SK-N-SH (cell line): ENCODE results near the gene ASPSCR1. TPM values are rescaled to one million over a fixed set of nuclear protein-coding genes. Genes with fewer than 3 reads are reported as not detected.
A peak's percentile ranks its signal among the peaks of the same experiment; 100 is the strongest.

Source experiments
- CTCF ChIA-PET: fragments of 300-600, 350-600 bp; formaldehyde crosslinking; extraction: SDS; loops from one replicate; lab custom pipeline; 2021; lab: Yijun Ruan, JAX
- POLR2A ChIA-PET: fragments of 350-600 bp; sonication (Branson Sonifier 250); formaldehyde crosslinking; extraction: SDS; loops from one replicate; lab custom pipeline; 2020; ENCODE audit warnings: antibody characterized with exemption, inconsistent platforms; lab: Yijun Ruan, JAX
- DNase-seq: peaks from one replicate; pipeline ENCODE4 v3.0.0; 2012
- H2AFZ ChIP-seq: fragments of 200-600 bp; sonication (generic); 2 replicates; pipeline ENCODE4 v1.8.1; 2016; ENCODE audit warnings: antibody characterized with exemption, mild to moderate bottlenecking, low read depth
- H3F3A ChIP-seq: fragments of 200-600 bp; sonication (generic); replicated peaks from 2 replicates; pipeline ENCODE3; 2016; ENCODE audit warnings: antibody characterized with exemption, mild to moderate bottlenecking; ENCODE audit not compliant: insufficient read depth
- H3K27ac ChIP-seq, 2 experiments: fragments of 200-500 bp in 1 of 2; fragments of 200-600 bp in 1 of 2; sonication (Bioruptor generic) in 1 of 2; sonication (generic), shearing (Covaris generic) in 1 of 2; 2 replicates each; pipeline versions ENCODE4 v1.5.1 to v1.6.1; 2014 to 2016; ENCODE audit warnings: low read depth in 2 of 2, inconsistent platforms in 1 of 2, low read length in 1 of 2, mild to moderate bottlenecking in 1 of 2, mixed read lengths in 1 of 2
- H3K27me3 ChIP-seq: fragments of 200-600 bp; sonication (generic), shearing (Covaris generic); 2 replicates; pipeline ENCODE4 v1.6.1; 2016; ENCODE audit warnings: mixed run types; ENCODE audit not compliant: insufficient read depth
- H3K36me3 ChIP-seq, 2 experiments: fragments of 200-500 bp in 1 of 2; fragments of 200-600 bp in 1 of 2; sonication (Bioruptor generic) in 1 of 2; sonication (generic) in 1 of 2; replicated peaks in 1 of 2; 2 replicates each; pipeline versions ENCODE3 to v1.5.1; 2014 to 2016; ENCODE audit warnings: low read length in 1 of 2, mild to moderate bottlenecking in 1 of 2; ENCODE audit not compliant: insufficient read depth in 2 of 2, control insufficient read depth in 1 of 2
- H3K4me1 ChIP-seq, 2 experiments: fragments of 200-500 bp in 1 of 2; fragments of 200-600 bp in 1 of 2; sonication (Bioruptor generic) in 1 of 2; sonication (generic), shearing (Covaris generic) in 1 of 2; 2 replicates each; pipeline versions ENCODE4 v1.5.1 to v1.6.1; 2014 to 2016; ENCODE audit warnings: low read depth in 1 of 2, low read length in 1 of 2, mixed run types in 1 of 2; ENCODE audit not compliant: insufficient read depth in 2 of 2, control insufficient read depth in 1 of 2
- H3K4me2 ChIP-seq: fragments of 200-600 bp; sonication (generic), shearing (Covaris generic); 2 replicates; pipeline ENCODE4 v1.6.1; 2017; ENCODE audit warnings: mixed run types
- H3K4me3 ChIP-seq, 2 experiments: fragments of 200-500 bp in 1 of 2; fragments of 200-600 bp in 1 of 2; sonication (Bioruptor generic) in 1 of 2; sonication (generic), shearing (Covaris generic) in 1 of 2; 2 replicates each; pipeline versions ENCODE4 v1.5.1 to v1.8.1; 2014 to 2016; ENCODE audit warnings: low read depth in 2 of 2, inconsistent platforms in 1 of 2, low read length in 1 of 2, mild to moderate bottlenecking in 1 of 2, mixed read lengths in 1 of 2, moderate library complexity in 1 of 2
- H3K79me2 ChIP-seq: fragments of 200-600 bp; sonication (generic); 2 replicates; pipeline ENCODE4 v1.8.1; 2017; ENCODE audit warnings: mild to moderate bottlenecking; ENCODE audit not compliant: insufficient read depth
- H3K9ac ChIP-seq: fragments of 200-600 bp; sonication (generic); 2 replicates; pipeline ENCODE4 v1.6.1; 2017; ENCODE audit warnings: mixed run types
- H3K9me2 ChIP-seq: fragments of 200-600 bp; sonication (generic); 2 replicates; pipeline ENCODE4 v1.6.1; 2017; ENCODE audit warnings: mixed run types
- H3K9me3 ChIP-seq: fragments of 200-600 bp; sonication (generic); 2 replicates; pipeline ENCODE4 v1.6.1; 2017; ENCODE audit warnings: mixed run types, mild to moderate bottlenecking, moderate library complexity
- H4K20me1 ChIP-seq: fragments of 200-600 bp; sonication (generic); 2 replicates; pipeline ENCODE4 v1.6.1; 2017; ENCODE audit warnings: mild to moderate bottlenecking, mixed run types; ENCODE audit not compliant: insufficient read depth
- CHD2 ChIP-seq: fragments of 150-350 bp; IDR thresholded peaks from 2 replicates; pipeline ENCODE4 v1.6.1; 2018; ENCODE audit warnings: low read length; ENCODE audit not compliant: partially characterized antibody
- ELF1 ChIP-seq: IDR thresholded peaks from 2 replicates; pipeline ENCODE4 v1.4.0; 2012
- GATA2 ChIP-seq: sonication (generic); formaldehyde crosslinking; IDR thresholded peaks from 2 replicates; pipeline ENCODE4 v1.5.0; 2020; ENCODE audit warnings: mild to moderate bottlenecking, missing genetic modification reagents
- MAX ChIP-seq: IDR thresholded peaks from 2 replicates; pipeline ENCODE4 v1.4.0; 2012; ENCODE audit warnings: low read depth
- MEF2A ChIP-seq: IDR thresholded peaks from 2 replicates; pipeline ENCODE4 v1.4.0; 2012; ENCODE audit warnings: low read depth, borderline replicate concordance
- NRF1 ChIP-seq: IDR thresholded peaks from 2 replicates; pipeline ENCODE4 v1.6.1; 2012; ENCODE audit warnings: low read depth, mild to moderate bottlenecking, low read length
- RFX5 ChIP-seq: IDR thresholded peaks from 2 replicates; pipeline ENCODE4 v1.6.1; 2012; ENCODE audit warnings: mild to moderate bottlenecking, improper control_type of control experiment, low read length
- SMC3 ChIP-seq: IDR thresholded peaks from 2 replicates; pipeline ENCODE4 v1.6.1; 2012; ENCODE audit warnings: low read depth, low read length, improper control_type of control experiment
- TCF12 ChIP-seq: IDR thresholded peaks from 2 replicates; pipeline ENCODE4 v1.4.0; 2012
- TEAD4 ChIP-seq: IDR thresholded peaks from 2 replicates; pipeline ENCODE4 v1.4.0; 2012; ENCODE audit warnings: mild to moderate bottlenecking, borderline replicate concordance; ENCODE audit not compliant: insufficient read depth
- WGBS: methylation state at CpG from one replicate; pipeline ENCODE4 v1.1.6; 2017; ENCODE audit warnings: low lambda C conversion rate; 5-methylcytosine and 5-hydroxymethylcytosine counted together
- polyA plus RNA-seq, 3 experiments: library from polyadenylated mRNA; depleted of rRNA; stranded (reverse); fragments of >200 nt; gene quantifications; 2 replicates each; pipeline ENCODE4 v1.2.3, GENCODE V29; 2012
- TF ChIP-seq, protein P1 (sequence below): IDR thresholded peaks from 2 replicates; pipeline ENCODE4; 2012
- TF ChIP-seq, protein P2 (sequence below): fragments of 150-350 bp; IDR thresholded peaks from 2 replicates; pipeline ENCODE4 v1.6.1; 2017; ENCODE audit warnings: antibody characterized with exemption, low read length, low read depth, borderline replicate concordance
- TF ChIP-seq, protein P3 (sequence below): fragments of 200-600 bp; sonication (generic); IDR thresholded peaks from 2 replicates; pipeline ENCODE4 v1.6.1; 2017; ENCODE audit warnings: antibody characterized with exemption, mild to moderate bottlenecking, moderate library complexity
- TF ChIP-seq, protein P4 (sequence below): IDR thresholded peaks from 2 replicates; pipeline ENCODE4 v1.4.0; 2012; ENCODE audit warnings: low read depth, borderline replicate concordance
- TF ChIP-seq, protein P5 (sequence below): IDR thresholded peaks from 2 replicates; pipeline ENCODE4 v1.4.0; 2012; ENCODE audit warnings: low read depth, borderline replicate concordance

The ASPSCR1 gene
- polyA plus RNA-seq, 1 of the 3 experiments (the other 2 are of a cell fraction): 36.2 TPM

DNA sequence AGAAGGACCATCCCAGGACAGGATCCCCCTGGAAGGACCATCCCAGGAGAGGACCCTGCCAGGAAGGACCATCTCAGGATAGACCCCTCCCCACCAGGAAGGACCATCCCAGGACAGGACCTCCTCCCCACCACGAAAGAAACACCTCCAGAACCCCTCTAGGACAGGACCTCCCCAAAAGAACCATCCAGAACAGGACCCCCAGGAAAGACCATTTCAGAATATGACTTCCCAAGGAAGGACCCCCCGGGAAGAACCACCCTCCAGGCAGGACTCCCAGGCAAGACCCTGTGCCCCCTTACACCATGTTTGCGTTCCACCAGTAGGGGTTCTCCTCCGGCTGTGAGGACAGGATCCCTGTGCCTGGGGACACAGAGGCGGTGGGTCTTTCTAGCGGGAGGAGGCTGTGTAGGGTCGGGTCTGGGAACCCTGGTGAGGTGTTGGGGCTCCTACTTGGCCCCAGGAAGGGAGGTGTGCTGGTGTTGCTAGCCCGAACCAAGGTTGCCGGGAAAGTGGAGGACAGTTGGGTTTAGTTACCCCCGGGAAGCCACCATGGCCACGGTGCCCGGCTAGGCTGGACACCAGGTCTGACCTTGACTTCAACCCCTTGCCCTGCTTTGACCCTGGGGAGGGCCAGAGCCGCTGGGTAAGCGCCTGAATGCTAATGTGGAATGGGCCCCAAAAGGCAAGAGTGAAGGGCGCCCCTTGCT is 18.6 kb upstream of the ASPSCR1 start:
- Histone ChIP-seq H3K4me1 (peaks cover 0 to 25% of the 10 kb centered on the region in 2 experiments; a peak in 1 of 4 replicates), H3K9ac (no peak overlapping the region), H3K4me2 (peak overlapping the region; percentile 72; the same call in 1 of the 2 replicates), H3K4me3 (peak overlapping the region in 1 of 2 experiments; percentile 40; a peak in 2 of 4 replicates), H3K9me3 (no peaks in the 10 kb centered on the region), H3K27ac (no peak overlapping the region), H3K36me3 (no peaks in the 10 kb centered on the region), H3K9me2 (no peaks in the 10 kb centered on the region), H3K79me2 (no peaks in the 10 kb centered on the region), H3F3A (no peaks in the 10 kb centered on the region), H2AFZ (no peak overlapping the region), H4K20me1 (no peaks in the 10 kb centered on the region), H3K27me3 (peaks cover 18% of the 10 kb centered on the region)
- 80% methylated on average over 14 of the region's 15 CpGs for WGBS
- no peak for DNase-seq
- POLR2A ChIA-PET: interaction anchor here (0.9 to 2.3 kb wide), 10 partner anchors 18 to 79 kb away, joined by 3 to 41 read pairs (median 4); partner anchors contain the start of genes ALYREF, ANAPC11, ASPSCR1 and CENPX
- TF ChIP-seq, protein P1, sequence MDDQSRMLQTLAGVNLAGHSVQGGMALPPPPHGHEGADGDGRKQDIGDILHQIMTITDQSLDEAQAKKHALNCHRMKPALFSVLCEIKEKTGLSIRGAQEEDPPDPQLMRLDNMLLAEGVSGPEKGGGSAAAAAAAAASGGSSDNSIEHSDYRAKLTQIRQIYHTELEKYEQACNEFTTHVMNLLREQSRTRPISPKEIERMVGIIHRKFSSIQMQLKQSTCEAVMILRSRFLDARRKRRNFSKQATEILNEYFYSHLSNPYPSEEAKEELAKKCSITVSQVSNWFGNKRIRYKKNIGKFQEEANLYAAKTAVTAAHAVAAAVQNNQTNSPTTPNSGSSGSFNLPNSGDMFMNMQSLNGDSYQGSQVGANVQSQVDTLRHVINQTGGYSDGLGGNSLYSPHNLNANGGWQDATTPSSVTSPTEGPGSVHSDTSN: no peak
- TF ChIP-seq SMC3 (no peak), TCF12 (no peak), NRF1 (no peak)
- TF ChIP-seq, protein P2, sequence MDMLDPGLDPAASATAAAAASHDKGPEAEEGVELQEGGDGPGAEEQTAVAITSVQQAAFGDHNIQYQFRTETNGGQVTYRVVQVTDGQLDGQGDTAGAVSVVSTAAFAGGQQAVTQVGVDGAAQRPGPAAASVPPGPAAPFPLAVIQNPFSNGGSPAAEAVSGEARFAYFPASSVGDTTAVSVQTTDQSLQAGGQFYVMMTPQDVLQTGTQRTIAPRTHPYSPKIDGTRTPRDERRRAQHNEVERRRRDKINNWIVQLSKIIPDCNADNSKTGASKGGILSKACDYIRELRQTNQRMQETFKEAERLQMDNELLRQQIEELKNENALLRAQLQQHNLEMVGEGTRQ: no peak
- TF ChIP-seq, protein P3, sequence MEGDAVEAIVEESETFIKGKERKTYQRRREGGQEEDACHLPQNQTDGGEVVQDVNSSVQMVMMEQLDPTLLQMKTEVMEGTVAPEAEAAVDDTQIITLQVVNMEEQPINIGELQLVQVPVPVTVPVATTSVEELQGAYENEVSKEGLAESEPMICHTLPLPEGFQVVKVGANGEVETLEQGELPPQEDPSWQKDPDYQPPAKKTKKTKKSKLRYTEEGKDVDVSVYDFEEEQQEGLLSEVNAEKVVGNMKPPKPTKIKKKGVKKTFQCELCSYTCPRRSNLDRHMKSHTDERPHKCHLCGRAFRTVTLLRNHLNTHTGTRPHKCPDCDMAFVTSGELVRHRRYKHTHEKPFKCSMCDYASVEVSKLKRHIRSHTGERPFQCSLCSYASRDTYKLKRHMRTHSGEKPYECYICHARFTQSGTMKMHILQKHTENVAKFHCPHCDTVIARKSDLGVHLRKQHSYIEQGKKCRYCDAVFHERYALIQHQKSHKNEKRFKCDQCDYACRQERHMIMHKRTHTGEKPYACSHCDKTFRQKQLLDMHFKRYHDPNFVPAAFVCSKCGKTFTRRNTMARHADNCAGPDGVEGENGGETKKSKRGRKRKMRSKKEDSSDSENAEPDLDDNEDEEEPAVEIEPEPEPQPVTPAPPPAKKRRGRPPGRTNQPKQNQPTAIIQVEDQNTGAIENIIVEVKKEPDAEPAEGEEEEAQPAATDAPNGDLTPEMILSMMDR: 0 out of 2 replicates have a peak, but pooled peaks have one; percentile 7
- CTCF ChIA-PET: interaction anchor here (0.6 to 14.5 kb wide), 64 partner anchors 9 to 446 kb away, joined by 3 to 1216 read pairs (median 6); partner anchors contain the start of genes ACTG1, ANAPC11, ARHGDIA and ASPSCR1

DNA sequence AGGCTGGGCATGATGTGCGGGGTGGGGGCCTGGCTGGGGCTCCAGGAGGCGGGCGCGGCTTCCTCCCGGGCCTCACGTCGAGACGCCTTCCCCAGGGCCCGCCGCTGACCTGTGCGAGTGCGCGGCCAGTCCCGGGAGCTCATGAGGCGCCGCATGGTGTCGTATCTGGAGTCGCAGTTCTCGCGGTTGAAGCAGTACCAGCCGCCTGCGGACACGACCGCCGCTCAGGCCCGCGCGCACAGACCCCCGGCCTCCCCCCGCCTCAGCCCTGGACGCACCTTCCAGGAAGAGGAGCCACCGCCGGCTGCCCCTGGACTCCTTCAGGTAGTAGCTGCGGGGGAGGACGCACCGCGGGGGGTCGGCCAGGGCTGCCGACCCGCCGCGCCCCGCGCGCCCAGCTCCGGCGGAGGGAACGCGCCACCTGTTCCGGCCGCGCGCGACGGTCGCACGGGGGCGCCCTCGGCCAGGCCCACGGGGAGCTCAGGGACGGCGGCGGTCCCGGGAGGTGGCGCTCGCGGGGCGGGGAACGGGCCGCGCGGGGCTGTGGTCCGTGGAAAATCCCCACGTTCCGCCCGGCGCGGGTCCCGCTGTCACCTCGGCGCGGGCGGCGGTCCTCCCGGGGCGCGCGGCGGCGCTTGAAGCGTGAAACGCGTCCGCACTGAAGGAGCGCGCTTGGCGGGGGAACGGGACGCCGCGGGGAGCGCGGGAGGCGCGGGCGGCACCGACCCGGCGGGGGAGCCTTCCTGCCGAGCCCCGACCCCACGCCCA is 17.9 kb upstream of the ASPSCR1 start:
- H2AFZ ChIP-seq: peak overlapping the region; percentile 51; the same call in 1 of the 2 replicates
- DNase-seq: peak; percentile 96
- no peak overlapping the region for H3K9ac ChIP-seq
- H3K79me2 ChIP-seq: no peaks in the 10 kb centered on the region
- CTCF ChIA-PET: interaction anchor here (0.6 to 14.5 kb wide), 72 partner anchors 9 to 447 kb away, joined by 3 to 1216 read pairs (median 5); partner anchors contain the start of genes ACTG1, ANAPC11, ARHGDIA and ASPSCR1
- H3K36me3 ChIP-seq: no peaks in the 10 kb centered on the region
- POLR2A ChIA-PET: interaction anchor here (0.9 to 2.3 kb wide), 10 partner anchors 17 to 78 kb away, joined by 3 to 41 read pairs (median 4); partner anchors contain the start of genes ALYREF, ANAPC11, ASPSCR1 and CENPX
- H3K9me2 ChIP-seq: no peaks in the 10 kb centered on the region
- no peaks in the 10 kb centered on the region for H4K20me1 ChIP-seq
- H3K9me3 ChIP-seq: no peaks in the 10 kb centered on the region
- no peak overlapping the region for H3K27ac ChIP-seq
- H3K4me3 ChIP-seq: peak overlapping the region; percentile 40 to 49
- peaks cover 1% of the 10 kb centered on the region for H3F3A ChIP-seq
- H3K27me3 ChIP-seq: peaks cover 18% of the 10 kb centered on the region
- H3K4me1 ChIP-seq: peaks cover 0 to 25% of the 10 kb centered on the region in 2 experiments; a peak in 1 of 4 replicates
- 8% methylated on average over 58 of the region's 112 CpGs for WGBS
- peak overlapping the region; percentile 72 for H3K4me2 ChIP-seq
- TF ChIP-seq, protein P4, sequence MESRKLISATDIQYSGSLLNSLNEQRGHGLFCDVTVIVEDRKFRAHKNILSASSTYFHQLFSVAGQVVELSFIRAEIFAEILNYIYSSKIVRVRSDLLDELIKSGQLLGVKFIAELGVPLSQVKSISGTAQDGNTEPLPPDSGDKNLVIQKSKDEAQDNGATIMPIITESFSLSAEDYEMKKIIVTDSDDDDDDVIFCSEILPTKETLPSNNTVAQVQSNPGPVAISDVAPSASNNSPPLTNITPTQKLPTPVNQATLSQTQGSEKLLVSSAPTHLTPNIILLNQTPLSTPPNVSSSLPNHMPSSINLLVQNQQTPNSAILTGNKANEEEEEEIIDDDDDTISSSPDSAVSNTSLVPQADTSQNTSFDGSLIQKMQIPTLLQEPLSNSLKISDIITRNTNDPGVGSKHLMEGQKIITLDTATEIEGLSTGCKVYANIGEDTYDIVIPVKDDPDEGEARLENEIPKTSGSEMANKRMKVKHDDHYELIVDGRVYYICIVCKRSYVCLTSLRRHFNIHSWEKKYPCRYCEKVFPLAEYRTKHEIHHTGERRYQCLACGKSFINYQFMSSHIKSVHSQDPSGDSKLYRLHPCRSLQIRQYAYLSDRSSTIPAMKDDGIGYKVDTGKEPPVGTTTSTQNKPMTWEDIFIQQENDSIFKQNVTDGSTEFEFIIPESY: no peak
- TF ChIP-seq, protein P5, sequence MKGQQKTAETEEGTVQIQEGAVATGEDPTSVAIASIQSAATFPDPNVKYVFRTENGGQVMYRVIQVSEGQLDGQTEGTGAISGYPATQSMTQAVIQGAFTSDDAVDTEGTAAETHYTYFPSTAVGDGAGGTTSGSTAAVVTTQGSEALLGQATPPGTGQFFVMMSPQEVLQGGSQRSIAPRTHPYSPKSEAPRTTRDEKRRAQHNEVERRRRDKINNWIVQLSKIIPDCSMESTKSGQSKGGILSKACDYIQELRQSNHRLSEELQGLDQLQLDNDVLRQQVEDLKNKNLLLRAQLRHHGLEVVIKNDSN: no peak
- TF ChIP-seq GATA2 (CRISPR knock-in tag) (no peak), ELF1 (no peak), RFX5 (no peak; the same call in 1 of the 2 replicates), MAX (peak; percentile 55; the same call in 1 of the 2 replicates), CHD2 (peak; percentile 14), MEF2A (no peak), TEAD4 (no peak), SMC3 (peak; percentile 100)
